Gastroesophageal sphincter (tissue), 3 donors: ENCODE measurements around the gene LAG3.

Experiments
- EP300 ChIP-seq: sonication (generic); formaldehyde crosslinking; IDR thresholded peaks from one replicate; pipeline ENCODE4 v1.6.1; 2017; ENCODE audit warnings: antibody characterized with exemption, mild to moderate bottlenecking
- TF ChIP-seq, protein P1 (sequence below), 4 experiments: fragments of 200-600 bp in 2 of 4; fragments of 450-650 bp in 2 of 4; sonication (generic) in 1 of 4; IDR thresholded peaks; one replicate each; pipeline ENCODE4 v1.5.1; 2017 to 2019; ENCODE audit warnings: antibody characterized with exemption in 4 of 4, mild to moderate bottlenecking in 2 of 4, moderate library complexity in 2 of 4

GRCh38 chr12:6810758-6811157, 38.4 kb downstream of the LAG3 start:
- TF ChIP-seq, protein P1, sequence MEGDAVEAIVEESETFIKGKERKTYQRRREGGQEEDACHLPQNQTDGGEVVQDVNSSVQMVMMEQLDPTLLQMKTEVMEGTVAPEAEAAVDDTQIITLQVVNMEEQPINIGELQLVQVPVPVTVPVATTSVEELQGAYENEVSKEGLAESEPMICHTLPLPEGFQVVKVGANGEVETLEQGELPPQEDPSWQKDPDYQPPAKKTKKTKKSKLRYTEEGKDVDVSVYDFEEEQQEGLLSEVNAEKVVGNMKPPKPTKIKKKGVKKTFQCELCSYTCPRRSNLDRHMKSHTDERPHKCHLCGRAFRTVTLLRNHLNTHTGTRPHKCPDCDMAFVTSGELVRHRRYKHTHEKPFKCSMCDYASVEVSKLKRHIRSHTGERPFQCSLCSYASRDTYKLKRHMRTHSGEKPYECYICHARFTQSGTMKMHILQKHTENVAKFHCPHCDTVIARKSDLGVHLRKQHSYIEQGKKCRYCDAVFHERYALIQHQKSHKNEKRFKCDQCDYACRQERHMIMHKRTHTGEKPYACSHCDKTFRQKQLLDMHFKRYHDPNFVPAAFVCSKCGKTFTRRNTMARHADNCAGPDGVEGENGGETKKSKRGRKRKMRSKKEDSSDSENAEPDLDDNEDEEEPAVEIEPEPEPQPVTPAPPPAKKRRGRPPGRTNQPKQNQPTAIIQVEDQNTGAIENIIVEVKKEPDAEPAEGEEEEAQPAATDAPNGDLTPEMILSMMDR (IDR thresholded peaks at IDR 0.05) = no peak
- TF ChIP-seq EP300 = no peak
